ENCODE data around the gene TNPO3.

DNA sequence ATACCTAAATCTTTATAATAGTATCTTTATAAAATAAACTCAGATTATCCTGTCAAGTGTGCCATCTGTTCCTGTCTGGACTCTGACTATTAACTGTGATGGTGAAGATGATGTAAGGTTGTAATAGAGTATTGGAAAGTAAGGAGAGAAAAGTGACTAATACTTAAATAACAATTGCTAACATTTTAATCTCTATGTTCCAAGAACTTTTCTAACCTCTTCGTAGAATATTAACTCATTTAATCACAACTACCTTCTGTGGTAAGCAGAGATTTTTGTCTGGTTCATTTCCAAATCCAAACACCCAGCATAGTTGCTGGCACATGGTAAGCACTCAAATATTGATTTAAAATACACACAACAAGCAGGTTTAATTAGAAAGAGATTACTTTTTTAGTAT lies 2.5 kb downstream of the TNPO3 start:
- TF ChIP-seq, protein P1, sequence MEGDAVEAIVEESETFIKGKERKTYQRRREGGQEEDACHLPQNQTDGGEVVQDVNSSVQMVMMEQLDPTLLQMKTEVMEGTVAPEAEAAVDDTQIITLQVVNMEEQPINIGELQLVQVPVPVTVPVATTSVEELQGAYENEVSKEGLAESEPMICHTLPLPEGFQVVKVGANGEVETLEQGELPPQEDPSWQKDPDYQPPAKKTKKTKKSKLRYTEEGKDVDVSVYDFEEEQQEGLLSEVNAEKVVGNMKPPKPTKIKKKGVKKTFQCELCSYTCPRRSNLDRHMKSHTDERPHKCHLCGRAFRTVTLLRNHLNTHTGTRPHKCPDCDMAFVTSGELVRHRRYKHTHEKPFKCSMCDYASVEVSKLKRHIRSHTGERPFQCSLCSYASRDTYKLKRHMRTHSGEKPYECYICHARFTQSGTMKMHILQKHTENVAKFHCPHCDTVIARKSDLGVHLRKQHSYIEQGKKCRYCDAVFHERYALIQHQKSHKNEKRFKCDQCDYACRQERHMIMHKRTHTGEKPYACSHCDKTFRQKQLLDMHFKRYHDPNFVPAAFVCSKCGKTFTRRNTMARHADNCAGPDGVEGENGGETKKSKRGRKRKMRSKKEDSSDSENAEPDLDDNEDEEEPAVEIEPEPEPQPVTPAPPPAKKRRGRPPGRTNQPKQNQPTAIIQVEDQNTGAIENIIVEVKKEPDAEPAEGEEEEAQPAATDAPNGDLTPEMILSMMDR (IDR thresholded peaks at IDR 0.05), result no peak
- TF ChIP-seq POLR2A (IDR thresholded peaks at IDR 0.05), result no peak

All from right lobe of liver (tissue), 4 donors.